ENCODE measurements around the gene ROBO1.

ROBO1 gene

DNA sequence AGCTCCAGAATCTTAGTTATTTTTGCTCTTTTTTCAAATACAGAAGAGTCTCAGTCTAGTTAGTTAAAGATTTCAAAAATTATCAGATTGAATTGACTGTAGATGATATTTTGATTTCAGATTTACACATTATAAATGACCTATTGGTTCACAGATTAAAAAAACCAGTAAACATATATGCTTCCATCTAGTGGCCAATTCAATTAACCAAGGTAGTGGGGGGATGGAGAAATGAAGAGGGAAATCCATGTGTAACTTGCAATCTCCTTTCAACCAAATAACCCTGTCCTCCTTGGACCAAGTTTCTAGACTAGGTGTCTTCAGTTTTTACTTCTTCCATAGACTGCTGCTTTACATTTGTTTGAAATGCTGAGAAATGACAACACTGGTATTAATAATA is 789.8 kb downstream of the ROBO1 start:
- no peak overlapping the region for H3K4me3 ChIP-seq
- no peak overlapping the region for H3K27ac ChIP-seq

DNA sequence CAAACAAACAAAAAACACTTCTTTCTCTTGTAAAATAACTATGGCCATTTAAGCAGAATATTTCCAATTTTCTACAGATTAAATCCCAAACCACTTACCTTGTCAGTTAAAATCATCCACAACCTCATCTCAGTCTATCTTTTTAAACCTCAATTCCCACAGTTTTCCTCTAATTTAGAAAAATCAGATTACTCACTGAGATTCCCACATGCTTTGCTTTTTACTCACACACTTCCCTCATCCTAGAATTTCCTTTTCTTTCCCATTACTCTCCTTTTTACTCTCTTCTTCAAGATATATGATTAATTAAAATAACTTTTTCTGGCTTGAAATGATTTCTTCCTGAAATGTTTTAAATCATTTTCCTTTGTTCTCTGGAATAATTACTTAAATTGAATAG is 790.7 kb downstream of the ROBO1 start:
- H3K4me3 ChIP-seq, result no peak overlapping the region
- no peak overlapping the region for H3K27ac ChIP-seq

- no peak overlapping the region for H3K4me3 ChIP-seq
- H3K27ac ChIP-seq, result no peak overlapping the region
Observed at GRCh38 chr3:78976200-78976599, 791.6 kb downstream of the ROBO1 start.

DNA sequence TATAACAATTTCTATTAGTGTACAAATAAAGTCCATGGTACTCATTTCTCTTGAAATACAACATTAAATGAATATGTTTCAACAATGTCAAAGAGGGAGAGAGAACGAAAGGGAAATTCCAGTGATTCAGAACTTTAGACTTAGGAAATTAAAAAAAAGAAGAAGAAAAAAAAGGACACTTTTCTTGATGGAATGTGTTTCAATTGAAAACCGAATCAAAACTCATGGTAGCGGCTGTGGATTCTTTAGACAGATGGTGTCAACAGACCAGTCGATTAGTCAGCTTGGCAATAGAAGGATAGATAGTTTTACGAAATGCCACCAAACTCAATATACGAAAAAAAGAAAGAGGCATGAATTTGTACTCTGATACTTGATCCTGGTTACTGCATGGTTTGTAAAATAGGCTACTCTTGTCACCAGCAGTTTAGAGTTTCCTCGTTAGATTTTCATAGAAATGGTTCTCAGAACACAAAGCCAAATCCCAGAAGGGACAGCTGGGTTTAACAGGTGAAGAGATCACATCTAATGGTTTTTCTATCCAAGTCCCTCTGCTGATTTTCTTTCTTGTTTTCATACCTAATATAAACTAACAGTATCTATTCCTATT is 793.5 kb downstream of the ROBO1 start:
- Histone ChIP-seq H3K27ac (peak overlapping the region in 3 of 21 experiments; percentile 3 to 53 (median 6)), H3K4me3 (no peak overlapping the region)

DNA sequence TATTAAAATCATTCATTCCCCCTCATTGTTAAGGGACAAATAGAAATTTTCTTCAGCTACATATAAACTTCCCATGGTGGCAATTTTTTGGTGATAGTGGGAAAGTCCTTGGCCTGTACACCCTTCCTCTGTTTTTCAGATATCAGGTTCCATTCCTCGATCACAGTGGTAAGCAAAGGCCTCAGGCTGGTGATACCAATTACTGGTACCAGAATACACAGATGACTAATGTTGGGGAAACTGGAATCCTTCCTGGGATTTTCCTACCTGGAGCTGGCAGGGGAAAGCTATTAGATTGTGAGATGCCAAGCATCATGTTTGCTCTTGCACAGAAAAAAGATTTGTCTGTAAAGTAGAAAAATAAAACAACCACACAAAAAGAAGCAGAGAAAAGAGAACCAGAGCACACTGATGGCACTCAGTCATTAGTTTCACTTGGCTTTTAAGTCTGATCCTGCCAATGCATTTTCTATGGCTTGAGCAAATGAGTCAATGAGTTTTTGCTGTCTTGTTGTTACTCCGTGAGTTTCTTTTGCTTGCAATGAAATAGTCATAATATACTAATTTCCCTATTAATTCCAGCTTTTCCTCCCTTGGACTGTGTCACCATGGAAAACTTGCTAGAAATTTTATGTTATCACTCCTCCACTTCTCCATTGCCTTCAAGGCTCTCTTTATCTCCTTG is 795.0 kb downstream of the ROBO1 start:
- no peak overlapping the region for H3K4me3 ChIP-seq
- H3K27ac ChIP-seq, result peak overlapping the region in 3 of 21 experiments; percentile 29 to 41 (median 36)

DNA sequence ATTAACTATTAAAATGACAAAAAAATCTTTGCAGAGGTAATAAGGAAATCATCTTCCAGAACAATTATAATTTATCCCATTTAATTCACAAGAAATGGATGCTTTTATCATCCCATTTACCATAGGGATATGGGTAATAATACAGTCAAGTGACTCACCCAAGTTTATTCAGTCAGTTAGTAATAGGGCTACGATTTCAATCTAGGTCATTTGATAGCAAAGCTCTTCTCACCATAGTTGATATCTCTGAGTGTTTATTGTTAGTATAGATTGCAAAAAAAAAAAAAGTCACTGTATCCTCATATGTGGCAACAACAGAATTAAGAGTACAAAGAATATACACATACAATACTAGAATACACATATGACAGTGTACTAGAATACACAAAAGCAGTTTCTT is 797.1 kb downstream of the ROBO1 start:
- H3K4me3 ChIP-seq, result no peak overlapping the region
- peak overlapping the region in 1 of 21 experiments; percentile 11 for H3K27ac ChIP-seq

GRCh38 chr3:78969483-78969882 is 798.3 kb downstream of the ROBO1 start:
- H3K27ac ChIP-seq, result peak overlapping the region in 3 of 21 experiments; percentile 3 to 52 (median 30)
- H3K4me3 ChIP-seq, result no peak overlapping the region

DNA sequence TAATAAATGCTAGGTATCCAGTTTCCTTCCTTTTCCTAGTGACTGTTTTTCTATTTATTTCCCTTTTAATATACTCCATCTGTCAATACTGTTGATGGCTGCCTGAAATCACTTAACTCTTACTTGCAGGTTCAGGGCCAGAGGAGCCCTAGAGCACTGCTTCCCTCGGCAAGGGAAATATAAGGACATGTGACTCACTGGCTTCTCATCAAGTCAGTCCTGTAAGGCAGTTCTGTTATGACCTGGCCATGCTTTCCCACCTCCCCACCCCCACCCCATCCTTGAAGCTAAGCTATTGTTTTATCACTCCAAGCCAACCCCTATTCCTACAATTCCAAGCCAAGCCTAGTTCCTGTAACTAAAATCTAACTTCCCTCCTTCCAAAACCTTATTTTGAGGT is 800.7 kb downstream of the ROBO1 start:
- no peak overlapping the region for H3K27ac ChIP-seq
- H3K4me3 ChIP-seq, result no peak overlapping the region

DNA sequence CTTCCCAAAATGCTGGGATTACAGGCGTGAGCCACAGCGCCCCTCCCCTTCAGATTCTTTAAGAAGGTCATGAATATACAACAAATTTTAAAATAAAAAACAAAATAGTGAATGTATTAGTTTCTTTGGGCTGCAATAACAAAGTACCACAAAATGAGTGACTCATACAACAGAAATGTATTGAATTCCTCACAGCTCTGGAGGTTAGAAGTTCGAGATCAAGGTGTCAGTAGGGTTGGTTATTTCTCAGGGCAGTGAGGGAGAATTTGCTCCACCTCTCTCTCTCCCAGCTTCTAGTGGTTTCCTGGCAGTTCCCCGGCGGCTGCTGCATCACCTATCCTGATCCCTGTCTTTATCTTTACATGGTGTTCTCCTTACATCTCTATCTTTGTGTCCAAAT is 804.0 kb downstream of the ROBO1 start:
- no peak overlapping the region for H3K27ac ChIP-seq

GRCh38 chr3:78957456-78957855 is 810.3 kb downstream of the ROBO1 start:
- no peak overlapping the region for H3K27ac ChIP-seq

More for the DNA sequence above, 804.0 kb downstream of the ROBO1 start:
- H3K4me3 ChIP-seq, result no peak overlapping the region

DNA sequence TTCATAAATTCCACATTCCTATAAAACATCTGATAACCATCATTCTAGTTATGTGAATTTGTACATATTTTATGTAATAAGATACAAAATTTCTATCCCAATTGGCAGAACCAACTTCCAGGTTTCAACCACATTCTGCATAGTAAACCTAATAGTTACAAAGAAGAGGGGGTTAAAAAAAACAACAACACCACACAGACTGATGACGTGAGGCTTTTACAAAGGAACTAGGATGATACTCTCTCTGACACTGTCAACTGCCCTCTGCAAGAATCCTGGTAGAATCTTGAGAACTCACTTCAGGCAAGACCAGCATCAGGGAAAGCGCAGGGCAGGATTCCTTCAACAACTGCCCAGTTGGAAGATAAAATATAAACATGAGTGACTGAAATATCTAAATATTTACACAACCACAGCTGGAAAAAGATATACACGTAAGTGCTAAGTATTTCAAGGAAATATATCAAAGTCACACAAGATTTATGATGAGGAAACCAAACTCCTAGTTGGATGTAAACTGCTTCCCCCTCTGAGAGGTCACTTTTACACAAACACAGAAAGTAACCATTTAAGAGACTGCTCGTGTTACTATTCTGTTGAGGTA is 816.4 kb downstream of the ROBO1 start:
- H3K4me3 ChIP-seq, result no peak overlapping the region
- H3K27ac ChIP-seq, result no peak overlapping the region

More at GRCh38 chr3:78957456-78957855, 810.3 kb downstream of the ROBO1 start:
- no peak overlapping the region for H3K4me3 ChIP-seq

DNA sequence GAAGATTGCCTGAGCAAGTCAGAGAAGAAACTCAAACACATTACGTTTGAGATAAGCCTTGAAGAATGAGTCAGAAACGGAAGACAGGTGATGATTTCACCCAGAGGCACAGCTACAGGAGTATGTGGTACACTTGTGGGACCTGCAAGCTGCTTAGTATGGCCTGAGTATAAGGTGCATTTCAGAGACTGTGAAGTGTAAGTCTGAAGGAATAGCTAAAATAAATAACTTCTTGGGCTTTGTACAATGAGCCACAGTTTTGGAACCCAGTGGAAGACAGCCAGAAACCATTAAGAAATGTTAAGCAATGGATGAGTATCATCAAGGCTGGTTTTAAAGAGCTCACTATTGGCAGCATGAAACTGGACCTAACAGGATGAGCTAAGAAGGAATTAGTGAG is 826.2 kb downstream of the ROBO1 start:
- Histone ChIP-seq H3K27ac (no peak overlapping the region), H3K4me3 (no peak overlapping the region)

DNA sequence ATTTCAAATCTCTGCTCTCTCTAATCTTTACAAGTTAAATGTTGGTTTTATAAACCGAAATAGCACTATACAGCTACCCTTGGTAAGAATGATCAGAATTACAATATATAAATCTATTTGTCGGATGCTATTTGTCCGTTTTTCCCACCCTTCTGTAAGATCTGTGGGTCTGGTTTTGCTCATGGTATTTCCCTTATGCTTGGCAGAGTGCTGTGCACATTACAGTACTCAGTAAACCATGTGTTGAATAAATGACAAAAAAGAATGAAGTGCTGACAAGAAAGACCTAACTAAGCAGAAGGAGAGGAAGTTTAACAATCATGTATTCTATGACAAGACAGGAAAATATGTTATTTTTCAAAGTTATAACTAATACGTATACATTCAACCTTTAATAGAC is 827.2 kb downstream of the ROBO1 start:
- Histone ChIP-seq H3K27ac (no peak overlapping the region), H3K4me3 (no peak overlapping the region)

GRCh38 chr3:78940128-78940527 is 827.7 kb downstream of the ROBO1 start:
- H3K4me3 ChIP-seq, result no peak overlapping the region
- no peak overlapping the region for H3K27ac ChIP-seq

GRCh38 chr3:78937475-78937874 is 830.3 kb downstream of the ROBO1 start:
- H3K4me3 ChIP-seq, result no peak overlapping the region
- no peak overlapping the region for H3K27ac ChIP-seq

DNA sequence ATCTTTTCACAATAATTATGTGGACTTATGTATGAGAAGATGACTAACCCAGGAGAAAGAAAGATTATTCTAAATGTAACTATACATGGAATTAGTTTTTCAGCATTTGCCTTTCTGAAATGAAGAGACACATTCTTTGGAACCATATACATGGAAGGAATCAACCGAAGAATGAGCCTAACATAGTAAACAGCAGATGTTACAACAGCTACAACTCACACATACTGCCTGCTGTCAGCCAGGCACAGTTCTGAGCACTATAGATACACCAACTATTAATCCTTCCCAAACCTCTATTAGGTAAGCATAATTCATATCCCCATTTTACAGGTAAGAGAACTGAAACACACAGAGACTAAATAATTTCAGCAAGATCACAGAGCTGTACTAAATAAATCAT is 840.0 kb downstream of the ROBO1 start:
- Histone ChIP-seq H3K27ac (no peak overlapping the region), H3K4me3 (no peak overlapping the region)

- Histone ChIP-seq H3K4me3 (no peak overlapping the region), H3K27ac (no peak overlapping the region)
Observed at GRCh38 chr3:78926523-78926922, 841.3 kb downstream of the ROBO1 start.

DNA sequence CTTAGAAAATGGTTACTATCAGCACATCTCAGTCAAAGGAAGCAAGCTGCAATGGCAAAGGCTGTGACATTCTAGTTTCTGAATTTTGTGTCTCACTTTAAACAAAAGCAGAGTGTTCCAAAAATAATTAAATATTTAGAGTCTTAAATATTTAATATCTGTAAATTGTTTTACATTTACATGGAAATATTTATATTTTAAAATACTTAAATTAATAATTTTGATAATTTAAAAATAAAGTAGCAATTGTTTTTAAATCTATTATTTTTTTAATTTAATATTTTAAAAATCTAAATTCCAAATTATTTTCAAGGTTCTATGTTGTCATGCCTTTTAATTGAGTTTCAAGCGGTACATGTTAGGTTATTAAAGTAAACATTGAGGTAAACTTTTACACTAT is 843.1 kb downstream of the ROBO1 start:
- Histone ChIP-seq H3K27ac (no peak overlapping the region), H3K4me3 (no peak overlapping the region)

DNA sequence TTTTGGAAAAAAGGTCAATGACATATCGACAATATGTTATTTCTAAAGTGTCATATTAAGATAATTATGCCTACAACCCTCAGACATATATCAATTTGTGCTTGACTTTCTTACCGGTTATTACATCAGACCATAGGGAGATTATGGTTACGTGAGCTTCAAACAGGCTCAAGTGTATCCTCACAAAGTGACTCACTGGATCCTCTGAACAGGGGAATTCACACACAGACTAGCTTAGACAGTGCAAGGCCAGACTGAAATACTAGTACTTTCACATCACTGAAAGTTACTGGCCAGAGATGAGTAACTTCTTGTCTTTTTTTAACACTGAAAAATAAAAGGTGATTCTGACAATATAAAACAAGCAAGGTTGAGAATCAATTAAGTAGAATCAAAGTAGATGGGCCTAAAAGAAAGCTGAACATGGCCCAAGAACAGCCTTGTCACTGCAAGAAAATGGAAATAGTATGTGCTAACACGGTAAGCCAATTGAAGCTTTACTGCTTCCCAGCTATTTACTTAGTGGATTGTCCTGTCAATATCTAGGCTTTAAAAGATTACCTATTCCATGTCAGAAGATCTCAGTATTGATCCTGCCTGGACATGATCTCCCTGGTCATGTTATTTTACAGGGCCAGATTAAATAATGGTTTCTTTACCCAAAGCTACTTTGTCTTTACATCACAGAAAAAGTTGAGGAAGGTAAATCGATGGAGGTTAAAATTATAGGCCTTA is 848.6 kb downstream of the ROBO1 start:
- Histone ChIP-seq H3K27ac (peak overlapping the region in 3 of 21 experiments; percentile 8 to 55 (median 21)), H3K4me3 (no peak overlapping the region)

DNA sequence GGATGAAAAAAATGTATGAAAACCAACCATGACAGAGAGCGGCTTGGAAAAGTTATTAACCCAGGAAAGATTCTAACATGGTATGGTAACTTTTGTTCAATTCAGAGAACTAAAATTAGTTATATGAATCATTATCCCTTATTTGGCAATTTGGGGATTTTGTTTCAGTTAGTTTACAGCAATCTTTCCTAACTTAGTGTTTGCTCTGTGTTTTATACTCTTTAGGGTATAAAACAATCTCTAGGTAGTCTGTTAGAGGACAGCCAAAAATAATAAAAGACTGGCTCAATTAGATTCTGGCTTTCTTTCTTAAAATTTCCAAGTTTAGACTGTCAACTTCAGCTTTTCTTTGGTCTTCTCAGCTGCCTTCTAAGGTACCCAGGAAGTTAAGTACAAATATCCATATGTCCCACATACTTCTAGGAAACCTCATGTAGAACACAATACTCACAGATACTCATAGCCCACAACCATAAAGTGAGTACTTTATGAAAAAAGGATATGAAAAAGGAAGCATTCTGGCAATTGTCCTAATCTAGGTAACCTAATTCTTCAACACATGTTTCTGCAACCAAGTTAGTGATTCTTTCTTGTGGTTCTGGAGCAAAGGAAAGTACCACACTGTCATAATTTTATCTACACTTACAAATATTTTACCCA is 849.3 kb downstream of the ROBO1 start:
- peak overlapping the region in 6 of 21 experiments; percentile 3 to 55 (median 15) for H3K27ac ChIP-seq
- H3K4me3 ChIP-seq, result no peak overlapping the region

Data from skin epidermis (tissue), 12 donors.